ENCODE measurements around the gene SHD. TPM values are rescaled to one million over a fixed set of nuclear protein-coding genes. Genes with fewer than 3 reads are reported as not detected.

Gene SHD
- total RNA-seq, 1 experiment from 2014 or later = 4.4 TPM

DNA sequence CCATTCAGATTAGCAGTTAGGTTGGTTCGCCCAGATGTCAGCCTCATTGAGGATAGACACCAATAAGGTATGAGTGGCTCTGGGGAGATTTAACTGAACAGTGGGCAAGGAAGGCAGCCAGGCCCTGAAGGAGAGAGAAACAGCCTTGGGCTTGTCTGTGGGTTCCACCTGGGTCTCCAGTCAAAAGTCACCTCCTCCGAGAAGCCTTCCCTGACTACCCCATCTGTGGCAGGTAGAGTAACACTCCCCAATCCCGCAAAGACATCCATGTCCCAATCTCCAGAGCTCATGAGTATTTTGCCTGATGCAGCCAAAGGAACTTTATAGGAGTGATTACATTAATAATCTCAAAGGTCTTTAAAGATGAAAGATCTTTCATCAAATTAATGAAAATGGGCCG lies 40.2 kb upstream of the SHD start:
- H2AFZ ChIP-seq (ENCODE audit: low read length) = no peak overlapping the region
- H3K23ac ChIP-seq (ENCODE audit: insufficient read length, low read depth, low read length) = no peak overlapping the region
- H3K79me2 ChIP-seq (ENCODE audit: insufficient read depth, low read length) = no peaks in the 10 kb centered on the region
- no peaks in the 10 kb centered on the region for H3K27me3 ChIP-seq (ENCODE audit: insufficient read depth, low read length)
- no peaks in the 10 kb centered on the region for H3K4me1 ChIP-seq (ENCODE audit: insufficient read depth, low read length)
- H3K36me3 Mint-ChIP-seq (ENCODE audit: insufficient read depth in 1 of 3, low read depth in 3 of 3) = no peaks in the 10 kb centered on the region; a peak in 1 of 7 replicates
- no peak overlapping the region for H4K91ac ChIP-seq (ENCODE audit: insufficient read length, low read depth, low read length)
- H2BK5ac ChIP-seq (ENCODE audit: insufficient read length, low read length) = no peak overlapping the region
- no peaks in the 10 kb centered on the region for H3K23me2 ChIP-seq (ENCODE audit: insufficient read length, low read depth, low read length, poor library complexity, severe bottlenecking)
- no peaks in the 10 kb centered on the region for H3K9me3 ChIP-seq (ENCODE audit: control insufficient read depth, low read depth, low read length)
- no CpG with 5 or more reads among the region's 4 CpGs for WGBS (ENCODE audit: extremely low coverage, insufficient read length, low lambda C conversion rate)
- H3K14ac ChIP-seq (ENCODE audit: insufficient read depth, low read length) = no peak overlapping the region
- no peak overlapping the region for H4K5ac ChIP-seq (ENCODE audit: insufficient read length, low read depth, low read length)
- no peak overlapping the region for H3K4ac ChIP-seq (ENCODE audit: low read depth, low read length)
- no peak overlapping the region for H3T11ph ChIP-seq (ENCODE audit: low read length)
- no peak overlapping the region for H3K18ac ChIP-seq (ENCODE audit: insufficient read length, low read depth, low read length)
- H2BK15ac ChIP-seq (ENCODE audit: low read depth, low read length) = no peak overlapping the region
- no peak overlapping the region for H2BK120ac ChIP-seq (ENCODE audit: low read depth, low read length, poor library complexity, severe bottlenecking)
- no peak for TF ChIP-seq CTCF (conservative IDR thresholded peaks at IDR 0.05)
- no peak overlapping the region for H2BK20ac ChIP-seq (ENCODE audit: low read depth, low read length, poor library complexity, severe bottlenecking)
- H3K56ac ChIP-seq (ENCODE audit: insufficient read length, low read depth, low read length) = no peak overlapping the region
- DNase-seq = no peak
- peaks cover 18% of the 10 kb centered on the region for H3K27me3 Mint-ChIP-seq (ENCODE audit: low read depth)
- H2BK12ac ChIP-seq (ENCODE audit: insufficient read length, low read depth, low read length) = no peak overlapping the region
- H4K20me1 ChIP-seq (ENCODE audit: control insufficient read depth, insufficient read depth, insufficient read length) = no peaks in the 10 kb centered on the region
- peaks cover 5 to 12% of the 10 kb centered on the region in 2 experiments for H3K9me3 Mint-ChIP-seq
- H3K4me2 ChIP-seq (ENCODE audit: insufficient read depth, insufficient read length, low read length) = no peak overlapping the region
- no peak overlapping the region for H3K27ac ChIP-seq (ENCODE audit: insufficient read length, low read depth, low read length)
- no peak overlapping the region for H3K4me3 Mint-ChIP-seq
- no peak overlapping the region for H3K9ac ChIP-seq (ENCODE audit: extremely low read depth, insufficient read length, low read length)
- H3K27ac Mint-ChIP-seq = no peak overlapping the region
- no peaks in the 10 kb centered on the region for H3K79me1 ChIP-seq (ENCODE audit: insufficient read depth, low read depth, low read length, poor library complexity, severe bottlenecking)
- H2AK5ac ChIP-seq (ENCODE audit: insufficient read length, low read length) = no peak overlapping the region
- no peak overlapping the region for H4K8ac ChIP-seq (replicated peaks; ENCODE audit: insufficient read length, low read depth, low read length)
- H3K4me1 Mint-ChIP-seq = peaks cover 0 to 5% of the 10 kb centered on the region in 2 experiments; a peak in 2 of 4 replicates

All from H9 (cell line).